22Rv1 (cell line): ENCODE data around the gene SVIL.

Experiments used
- CTCF ChIP-seq: fragments of 450-650 bp; IDR thresholded peaks from 2 replicates; pipeline ENCODE4 v1.5.1; 2017; ENCODE audit warnings: mild to moderate bottlenecking
- ZFX ChIP-seq: fragments of 450-650 bp; IDR thresholded peaks from 2 replicates; pipeline ENCODE4 v1.6.1; 2017; ENCODE audit warnings: antibody characterized with exemption, borderline replicate concordance

DNA sequence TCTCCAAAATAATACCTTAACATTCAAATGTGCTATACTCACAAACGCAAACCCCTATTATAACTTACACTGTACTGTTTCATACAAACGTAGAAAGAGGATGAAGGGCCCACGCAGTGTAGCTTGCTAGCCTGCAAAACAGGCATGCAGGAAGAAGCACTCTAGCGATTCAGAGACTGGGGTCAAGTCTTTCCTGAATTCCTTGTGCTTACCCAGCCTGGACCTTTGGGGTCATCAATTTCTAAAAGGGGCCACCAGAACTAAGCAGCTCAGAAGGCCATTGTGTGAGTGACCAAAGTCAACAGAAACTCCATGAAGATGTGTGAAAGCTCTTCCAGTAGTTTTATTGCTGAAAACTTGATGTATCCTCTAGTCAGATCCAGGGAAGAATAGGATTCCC, 111.9 kb downstream of the SVIL start:
- TF ChIP-seq CTCF = no peak
- no peak for TF ChIP-seq ZFX
